Thoracic aorta (tissue), 2 donors: ENCODE data around the gene SPEG. TPM values are rescaled to one million over a fixed set of nuclear protein-coding genes. Genes with fewer than 3 reads are reported as not detected.

Experiments used
- ATAC-seq: fragments of 150-250 bp; one replicate; pipeline ENCODE4 v1.8.0; 2017; ENCODE audit warnings: low read depth; ENCODE audit not compliant: insufficient number of reproducible peaks, low FRiP score
- DNase-seq: peaks from one replicate; pipeline ENCODE4 v3.0.0-alpha.2; 2020; ENCODE audit warnings: low spot score
- H3K27ac ChIP-seq, 2 donors: fragments of 200-600 bp; sonication (generic); 1 replicate in 1 of 2; 2 replicates in 1 of 2; pipeline ENCODE4 v1.5.1; 2016; ENCODE audit warnings: mild to moderate bottlenecking in 2 of 2, moderate library complexity in 2 of 2
- H3K27me3 ChIP-seq: fragments of 200-600 bp; sonication (generic); replicated peaks from 2 replicates; pipeline ENCODE4 v1.6.0; 2016; ENCODE audit warnings: mild to moderate bottlenecking; ENCODE audit not compliant: insufficient read depth
- H3K36me3 ChIP-seq: fragments of 200-600 bp; sonication (generic); one replicate; pipeline ENCODE4 v1.5.1; 2016
- H3K4me1 ChIP-seq, 2 donors: fragments of 200-600 bp; sonication (generic); 1 replicate in 1 of 2; 2 replicates in 1 of 2; pipeline versions ENCODE4 v1.5.1 to v1.6.0; 2016; ENCODE audit warnings: low read depth in 2 of 2, mild to moderate bottlenecking in 1 of 2; ENCODE audit not compliant: control insufficient read depth in 1 of 2
- H3K4me3 ChIP-seq: fragments of 200-600 bp; sonication (generic); 2 replicates; pipeline ENCODE4 v1.5.1; 2016; ENCODE audit warnings: mild to moderate bottlenecking
- H3K9me3 ChIP-seq: fragments of 200-600 bp; sonication (generic); 2 replicates; pipeline ENCODE4 v1.5.1; 2016
- total RNA-seq, 2 donors: library from RNA; depleted of rRNA; stranded (reverse); fragments of >200 nt; gene quantifications; one replicate each; pipeline versions ENCODE4 v1.1.0 to v1.2.3, GENCODE V29; 2016
- TF ChIP-seq, protein P1 (sequence below): fragments of 200-600 bp; sonication (generic); IDR thresholded peaks from one replicate; pipeline ENCODE4 v1.5.1; 2019; ENCODE audit warnings: antibody characterized with exemption

Gene SPEG
- total RNA-seq, 2 donors from 2014 or later: 426 to 455 TPM

DNA sequence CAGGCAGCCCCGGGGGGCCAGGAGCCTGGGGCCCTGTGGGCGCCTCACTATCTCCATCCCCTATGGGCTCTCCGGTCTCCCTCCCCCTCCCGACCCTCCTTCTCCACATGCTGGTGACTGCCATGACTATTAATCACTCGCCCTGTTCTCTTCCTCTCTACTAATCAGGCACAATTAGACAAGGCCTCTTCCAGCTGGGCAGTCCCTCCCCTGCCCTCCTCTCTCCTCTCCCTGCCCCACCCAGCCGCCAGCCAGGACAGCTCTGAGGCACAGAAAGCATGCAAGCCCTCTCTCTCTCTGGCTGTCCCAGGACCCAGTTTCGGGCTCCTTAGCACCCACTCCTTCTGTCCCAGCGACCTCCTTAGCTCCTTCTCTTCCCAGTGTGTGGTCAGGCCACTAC, 85.4 kb downstream of the SPEG start:
- Histone ChIP-seq H3K4me1 (peaks cover 0 to 25% of the 10 kb centered on the region in 2 donors), H3K27me3 (no peaks in the 10 kb centered on the region), H3K36me3 (no peaks in the 10 kb centered on the region), H3K9me3 (no peaks in the 10 kb centered on the region), H3K27ac (no peak overlapping the region), H3K4me3 (no peak overlapping the region)
- ATAC-seq: no peak
- DNase-seq: no peak
- TF ChIP-seq, protein P1, sequence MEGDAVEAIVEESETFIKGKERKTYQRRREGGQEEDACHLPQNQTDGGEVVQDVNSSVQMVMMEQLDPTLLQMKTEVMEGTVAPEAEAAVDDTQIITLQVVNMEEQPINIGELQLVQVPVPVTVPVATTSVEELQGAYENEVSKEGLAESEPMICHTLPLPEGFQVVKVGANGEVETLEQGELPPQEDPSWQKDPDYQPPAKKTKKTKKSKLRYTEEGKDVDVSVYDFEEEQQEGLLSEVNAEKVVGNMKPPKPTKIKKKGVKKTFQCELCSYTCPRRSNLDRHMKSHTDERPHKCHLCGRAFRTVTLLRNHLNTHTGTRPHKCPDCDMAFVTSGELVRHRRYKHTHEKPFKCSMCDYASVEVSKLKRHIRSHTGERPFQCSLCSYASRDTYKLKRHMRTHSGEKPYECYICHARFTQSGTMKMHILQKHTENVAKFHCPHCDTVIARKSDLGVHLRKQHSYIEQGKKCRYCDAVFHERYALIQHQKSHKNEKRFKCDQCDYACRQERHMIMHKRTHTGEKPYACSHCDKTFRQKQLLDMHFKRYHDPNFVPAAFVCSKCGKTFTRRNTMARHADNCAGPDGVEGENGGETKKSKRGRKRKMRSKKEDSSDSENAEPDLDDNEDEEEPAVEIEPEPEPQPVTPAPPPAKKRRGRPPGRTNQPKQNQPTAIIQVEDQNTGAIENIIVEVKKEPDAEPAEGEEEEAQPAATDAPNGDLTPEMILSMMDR: no peak

DNA sequence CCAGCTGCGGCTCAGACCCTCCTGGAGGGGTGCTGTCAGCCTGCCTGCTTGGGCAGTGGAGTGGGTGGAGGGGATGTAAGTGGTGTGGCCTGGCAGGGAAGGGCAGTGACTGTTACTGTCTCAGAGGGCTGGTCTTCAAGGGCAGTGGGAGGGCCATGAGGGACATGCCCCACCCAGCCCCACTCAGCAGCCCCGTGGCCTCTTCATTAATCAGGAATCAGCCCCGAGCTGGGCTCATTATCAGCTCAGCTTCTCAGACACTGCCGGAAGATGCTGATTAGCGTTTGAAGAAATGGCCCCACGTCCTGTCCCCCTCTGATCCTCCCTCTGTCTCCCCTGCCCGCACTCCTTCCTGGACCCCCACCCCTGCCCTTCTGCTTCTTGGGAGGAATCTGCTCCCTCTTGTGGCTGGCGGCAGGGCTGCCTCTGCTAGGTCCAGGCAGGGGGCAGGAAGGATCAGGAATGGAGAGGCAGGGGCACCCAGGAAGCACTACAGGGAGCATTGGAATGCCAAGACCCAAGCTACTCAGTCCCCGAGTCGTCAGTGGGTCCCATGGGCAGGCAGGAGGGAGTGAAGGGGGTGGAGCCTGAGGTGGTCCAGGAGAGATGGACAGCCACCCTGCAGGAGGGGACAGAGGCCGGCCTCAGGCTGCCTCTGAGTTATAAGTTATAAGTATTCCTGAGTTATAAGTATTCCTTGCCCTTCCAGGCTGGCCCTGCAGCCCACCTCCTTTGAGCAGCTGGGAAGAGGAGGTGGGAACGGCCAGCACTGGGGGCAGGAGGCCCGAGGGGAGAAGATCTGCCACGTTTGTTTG, 86.6 kb downstream of the SPEG start:
- Histone ChIP-seq H3K4me1 (peaks cover 0 to 25% of the 10 kb centered on the region in 2 donors), H3K27ac (peak overlapping the region in 1 of 2 donors; percentile 29), H3K4me3 (no peak overlapping the region), H3K27me3 (no peaks in the 10 kb centered on the region), H3K9me3 (no peaks in the 10 kb centered on the region), H3K36me3 (no peaks in the 10 kb centered on the region)
- TF ChIP-seq, protein P1: peak; percentile 60
- DNase-seq (no peak), ATAC-seq (no peak)

DNA sequence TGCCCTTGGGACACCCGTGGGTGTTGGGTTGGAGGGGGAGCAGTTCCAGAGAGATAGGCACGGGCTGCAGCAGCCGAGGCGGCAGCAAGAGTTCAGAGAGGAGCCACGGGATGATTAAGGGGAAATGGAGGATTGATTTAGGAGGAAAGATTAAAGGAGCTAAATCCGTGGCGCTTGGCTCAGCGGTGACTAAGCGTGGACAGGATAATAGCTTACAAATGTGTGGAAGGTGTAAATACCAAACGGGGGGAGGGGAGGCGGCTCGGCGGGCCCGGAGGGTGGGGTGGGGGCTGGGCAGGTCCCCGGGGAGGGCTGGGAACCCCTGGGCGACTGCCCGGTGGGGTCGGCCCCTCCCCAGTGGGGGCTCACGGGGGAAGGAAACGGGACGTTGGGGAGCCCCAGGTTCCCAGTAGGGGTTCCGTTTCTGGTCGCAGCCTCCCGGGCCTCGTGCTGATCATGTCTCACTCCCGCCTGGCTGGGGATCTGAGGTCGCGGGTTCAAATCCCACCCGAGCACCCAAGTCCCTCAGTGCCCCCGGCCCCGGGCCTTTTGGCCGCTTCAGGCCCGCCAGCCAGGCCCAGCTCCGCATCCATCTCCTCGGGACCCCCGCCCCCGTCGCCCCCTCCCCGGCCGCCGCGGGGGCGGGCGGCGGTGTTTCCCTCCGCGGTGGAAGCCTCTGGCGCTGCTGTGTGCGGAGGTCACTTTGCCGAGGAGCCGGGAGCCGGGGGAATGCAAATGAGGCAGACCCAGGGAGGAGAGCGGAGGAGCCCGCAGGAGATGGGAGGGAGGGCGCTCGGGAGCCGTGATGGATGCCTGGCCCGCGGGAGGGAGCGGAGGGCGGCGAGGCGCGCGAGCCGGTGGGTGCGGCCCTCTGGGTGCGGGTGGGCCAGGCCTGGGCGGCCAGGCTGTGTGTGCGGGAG, 87.7 kb downstream of the SPEG start:
- Histone ChIP-seq H3K4me3 (peak overlapping the region; percentile 66), H3K27ac (peak overlapping the region in 1 of 2 donors; percentile 29), H3K36me3 (no peaks in the 10 kb centered on the region), H3K27me3 (no peaks in the 10 kb centered on the region), H3K9me3 (no peaks in the 10 kb centered on the region), H3K4me1 (peaks cover 0 to 25% of the 10 kb centered on the region in 2 donors)
- ATAC-seq: no peak
- DNase-seq: no peak
- TF ChIP-seq, protein P1: no peak

DNA sequence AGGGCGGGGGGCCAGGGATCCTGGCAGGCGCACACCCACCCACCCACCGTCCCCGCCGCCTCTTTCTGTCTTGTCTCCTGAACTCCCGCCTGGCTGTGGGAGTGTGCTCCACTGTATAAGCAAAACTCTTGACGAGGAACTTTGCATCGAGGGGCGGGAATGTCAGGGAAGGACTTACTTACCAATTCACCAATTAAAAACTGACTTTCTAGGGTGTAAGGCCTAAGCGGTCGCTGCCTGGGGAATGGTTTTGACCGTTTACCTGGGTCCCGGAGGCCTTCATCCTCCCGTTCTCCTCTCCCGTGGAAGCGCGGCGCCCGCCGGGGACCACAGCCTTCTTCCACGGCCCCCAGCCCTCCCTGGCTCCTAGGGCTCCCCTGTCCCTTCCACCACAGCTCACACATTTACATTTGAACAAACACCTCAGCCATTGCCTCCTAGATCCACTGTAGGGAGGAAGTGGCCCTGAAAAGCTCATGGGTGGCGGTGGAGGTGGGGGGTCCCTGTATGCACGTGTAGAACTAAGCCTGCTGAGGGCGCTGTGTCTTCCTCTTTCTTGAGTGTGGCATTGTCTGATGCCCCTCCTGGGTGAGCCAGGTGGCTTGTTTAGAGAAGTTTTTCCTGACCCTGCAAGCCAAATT, 88.5 kb downstream of the SPEG start:
- no peak for ATAC-seq
- no peak for DNase-seq
- Histone ChIP-seq H3K27ac (no peak overlapping the region), H3K36me3 (no peaks in the 10 kb centered on the region), H3K4me3 (peak overlapping the region; percentile 66), H3K4me1 (peaks cover 0 to 25% of the 10 kb centered on the region in 2 donors), H3K27me3 (no peaks in the 10 kb centered on the region), H3K9me3 (no peaks in the 10 kb centered on the region)
- TF ChIP-seq, protein P1: no peak
